HepG2 (cell line): Measurements from ENCODE around the gene CEP164. TPM values are rescaled to one million over a fixed set of nuclear protein-coding genes. Genes with fewer than 3 reads are reported as not detected.
A peak's percentile ranks its signal among the peaks of the same experiment; 100 is the strongest.

ENCODE experiments used
- ATF7-NPFF ChIP-seq: sonication (generic); formaldehyde crosslinking; IDR thresholded peaks from 2 replicates; pipeline ENCODE4 v1.8.1; 2023; ENCODE audit warnings: mild to moderate bottlenecking, low read depth, missing genetic modification reagents, moderate library complexity
- DZIP1 ChIP-seq: sonication (generic); formaldehyde crosslinking; IDR thresholded peaks from 2 replicates; pipeline ENCODE4 v1.5.0; 2020; ENCODE audit warnings: mild to moderate bottlenecking, missing genetic modification reagents
- ETV6 ChIP-seq: sonication (generic); formaldehyde crosslinking; conservative IDR thresholded peaks from 2 replicates; pipeline ENCODE4 v1.4.0; 2020; ENCODE audit warnings: missing genetic modification reagents
- GFI1 ChIP-seq: sonication (generic); formaldehyde crosslinking; IDR thresholded peaks from 2 replicates; pipeline ENCODE4 v1.5.0; 2020; ENCODE audit warnings: missing genetic modification reagents, mild to moderate bottlenecking, borderline replicate concordance
- HMGA1 ChIP-seq: sonication (generic); formaldehyde crosslinking; conservative IDR thresholded peaks from 2 replicates; pipeline ENCODE4 v1.4.0; 2020; ENCODE audit warnings: missing genetic modification reagents
- KLF13 ChIP-seq: sonication (generic); formaldehyde crosslinking; IDR thresholded peaks from 2 replicates; pipeline ENCODE4 v1.4.0; 2020; ENCODE audit warnings: mild to moderate bottlenecking, missing genetic modification reagents
- MEF2D ChIP-seq: sonication (generic); formaldehyde crosslinking; IDR thresholded peaks from 2 replicates; pipeline ENCODE4 v1.5.1; 2020; ENCODE audit warnings: mild to moderate bottlenecking, missing genetic modification reagents
- NFYC ChIP-seq: IDR thresholded peaks from 2 replicates; pipeline ENCODE4 v1.6.1; 2016; ENCODE audit warnings: missing genetic modification reagents, missing compliant biosample characterization
- PHB2 ChIP-seq: fragments of 450-650 bp; IDR thresholded peaks from 2 replicates; pipeline ENCODE4 v1.6.1; 2018; ENCODE audit not compliant: partially characterized antibody
- RNF2 ChIP-seq: fragments of 450-650 bp; conservative IDR thresholded peaks from 2 replicates; pipeline ENCODE4 v1.6.1; 2016; ENCODE audit warnings: low read depth
- RXRA ChIP-seq: sonication (generic); formaldehyde crosslinking; IDR thresholded peaks from 2 replicates; pipeline ENCODE4 v1.5.1; 2020; ENCODE audit warnings: missing genetic modification reagents
- SETDB1 ChIP-seq: sonication (generic); formaldehyde crosslinking; IDR thresholded peaks from 2 replicates; pipeline ENCODE4 v1.5.1; 2020; ENCODE audit warnings: missing genetic modification reagents, mild to moderate bottlenecking, borderline replicate concordance
- TGIF2 ChIP-seq: IDR thresholded peaks from 2 replicates; pipeline ENCODE4 v1.6.1; 2016; ENCODE audit warnings: control low read depth, missing compliant biosample characterization
- TIGD3 ChIP-seq: sonication (generic); formaldehyde crosslinking; IDR thresholded peaks from 2 replicates; pipeline ENCODE4 v1.5.1; 2020; ENCODE audit warnings: mild to moderate bottlenecking, missing genetic modification reagents, borderline replicate concordance
- ZC3H4 ChIP-seq: sonication (generic); formaldehyde crosslinking; IDR thresholded peaks from 2 replicates; pipeline ENCODE4 v1.4.0; 2020; ENCODE audit warnings: missing genetic modification reagents, borderline replicate concordance
- ZNF225 ChIP-seq: sonication (generic); formaldehyde crosslinking; IDR thresholded peaks from 2 replicates; pipeline ENCODE4 v1.4.0; 2020; ENCODE audit warnings: mild to moderate bottlenecking, missing genetic modification reagents
- ZNF274 ChIP-seq: sonication (generic); formaldehyde crosslinking; IDR thresholded peaks from 2 replicates; pipeline ENCODE4 v1.5.1; 2020; ENCODE audit warnings: mild to moderate bottlenecking, missing genetic modification reagents
- ZNF652 ChIP-seq: IDR thresholded peaks from 2 replicates; pipeline ENCODE4 v1.6.1; 2016; ENCODE audit warnings: low read depth, borderline replicate concordance
- polyA plus RNA-seq, 8 experiments: library from polyadenylated mRNA; depleted of rRNA in 3 of 8; stranded (reverse) in 7 of 8; unstranded in 1 of 8; fragments of >200 nt; fragmentation: Illumina TruSeq in 4 of 8; extraction: Trizol in 4 of 8; gene quantifications; 2 replicates each; pipeline versions ENCODE4 v1.2.1 to v1.2.3, GENCODE V29; 2011 to 2016; ENCODE audit warnings: low read depth in 4 of 8, missing spikeins in 1 of 8, mixed read lengths in 1 of 8; ENCODE audit not compliant: insufficient read depth in 1 of 8
- total RNA-seq, 5 experiments: library from RNA; depleted of rRNA; stranded (reverse); fragments of >200 nt; fragmentation: Illumina TruSeq; extraction: Trizol; gene quantifications; 2 replicates each; pipeline ENCODE4 v1.2.3, GENCODE V29; 2016; ENCODE audit warnings: low read depth in 1 of 5

The CEP164 gene
- total and polyA plus RNA-seq, 2 of the 13 experiments (the other 11 are each of a cell fraction or from before 2014, with no cell fraction given): 11.4 to 15.2 TPM

- TF ChIP-seq TIGD3 (CRISPR knock-in tag) (no peak), NFYC (CRISPR knock-in tag) (peak; percentile 95), ZNF274 (CRISPR knock-in tag) (peak; percentile 71; the same call in 1 of the 2 replicates), ZNF652 (CRISPR knock-in tag) (no peak), PHB2 (no peak), SETDB1 (CRISPR knock-in tag) (no peak), KLF13 (no peak), DZIP1 (CRISPR knock-in tag) (no peak), TGIF2 (no peak), ETV6 (no peak), GFI1 (CRISPR knock-in tag) (peak; percentile 73; the same call in 1 of the 2 replicates), MEF2D (CRISPR knock-in tag) (peak; percentile 54; the same call in 1 of the 2 replicates), RNF2 (no peak), HMGA1 (CRISPR knock-in tag) (no peak), ZNF225 (CRISPR knock-in tag) (peak; percentile 34; the same call in 1 of the 2 replicates), ZC3H4 (CRISPR knock-in tag) (no peak), RXRA (CRISPR knock-in tag) (no peak; the same call in 1 of the 2 replicates), ATF7-NPFF (CRISPR knock-in tag) (no peak)
Measured at GRCh38 chr11:117327567-117328374, at the start of gene CEP164 (continued).
